ENCODE measurements around the gene HS6ST2.

- TF ChIP-seq POLR2AphosphoS5 (IDR thresholded peaks at IDR 0.05; ENCODE audit: low read depth, low read length) (no peak), POLR2A (IDR thresholded peaks at IDR 0.05; ENCODE audit: low read depth, low read length) (no peak), TAF1 (IDR thresholded peaks at IDR 0.05; ENCODE audit: borderline replicate concordance, low read depth, low read length) (no peak)
Observed at GRCh38 chrX:132594129-132594528, 364.3 kb downstream of the HS6ST2 start.

Data from GM12892 (cell line).